Measurements from ENCODE around the gene FRK. TPM values are rescaled to one million over a fixed set of nuclear protein-coding genes. Genes with fewer than 3 reads are reported as not detected.

Gene FRK
- polyA plus RNA-seq, 2 of the 4 experiments (the other 2 are of a cell fraction): 2.2 to 8.9 TPM

GRCh38 chr6:115984809-115985208 lies 75.9 kb downstream of the FRK start:
- no peak overlapping the region for H3K4me3 ChIP-seq
- no peaks in the 10 kb centered on the region for H3K9me3 ChIP-seq
- POLR2A ChIA-PET: no interaction called here
- H3K4me1 ChIP-seq: 0 out of 3 replicates have a peak, but pooled peaks cover 3% of the 10 kb centered on the region
- no peak overlapping the region for H3K4me2 ChIP-seq
- CTCF ChIA-PET: no interaction called here
- DNase-seq (ENCODE audit: low read depth in 1 of 2, low spot score in 1 of 2): no peak
- no peak overlapping the region for H3K27ac ChIP-seq
- FAIRE-seq: no peak
- ATAC-seq: no peak
- no peak for TF ChIP-seq ZSCAN20 (CRISPR knock-in tag; IDR thresholded peaks at IDR 0.05)
- no peak for TF ChIP-seq FOXS1 (CRISPR knock-in tag; IDR thresholded peaks at IDR 0.05)
- 100% methylated on average over 2 of the region's 2 CpGs for WGBS (ENCODE audit: missing lambda C conversion rate)

DNA sequence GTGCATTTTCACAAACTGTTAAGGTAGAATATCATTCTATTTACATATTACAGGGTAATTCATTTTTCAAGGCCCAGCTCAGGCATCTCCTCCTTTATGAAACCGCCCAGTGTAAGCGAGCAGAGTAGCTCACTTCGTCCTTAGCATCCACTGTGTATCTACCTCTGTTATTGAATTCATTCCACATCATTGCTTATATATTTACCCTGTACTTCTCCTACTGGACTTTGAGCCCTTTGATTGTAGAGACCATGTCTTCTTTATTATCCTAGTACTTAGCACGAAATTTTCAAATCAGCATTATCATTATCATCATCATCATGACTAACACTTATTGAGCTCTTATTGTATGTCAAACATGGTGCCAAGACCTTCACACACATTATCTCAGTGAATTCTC lies 76.7 kb downstream of the FRK start:
- DNase-seq (ENCODE audit: low read depth in 1 of 2, low spot score in 1 of 2): no peak
- no peak for FAIRE-seq
- WGBS (ENCODE audit: missing lambda C conversion rate): 92% methylated on average over 4 of the region's 4 CpGs
- ChIA-PET CTCF (no interaction called here), POLR2A (no interaction called here)
- no peaks in the 10 kb centered on the region for H3K9me3 ChIP-seq
- H3K4me2 ChIP-seq: no peak overlapping the region
- H3K4me3 ChIP-seq: no peak overlapping the region
- 0 out of 3 replicates have a peak, but pooled peaks cover 3% of the 10 kb centered on the region for H3K4me1 ChIP-seq
- no peak overlapping the region for H3K27ac ChIP-seq
- ATAC-seq: no peak
- TF ChIP-seq HOXB13 (CRISPR knock-in tag; IDR thresholded peaks at IDR 0.05; ENCODE audit: low read depth): no peak
- TF ChIP-seq ZNF302 (CRISPR knock-in tag; IDR thresholded peaks at IDR 0.05): no peak
- TF ChIP-seq NR3C1 (IDR thresholded peaks at IDR 0.05): no peak
- TF ChIP-seq EP300 (IDR thresholded peaks at IDR 0.05): no peak
- TF ChIP-seq NFE2L2 (conservative IDR thresholded peaks at IDR 0.05; ENCODE audit: low read length): no peak
- no peak for TF ChIP-seq RCOR1 (IDR thresholded peaks at IDR 0.05; ENCODE audit: low read depth, low read length)
- no peak for TF ChIP-seq MYC (IDR thresholded peaks at IDR 0.05; ENCODE audit: borderline replicate concordance, low read length)

- no peak for FAIRE-seq
- POLR2A ChIA-PET: no interaction called here
Measured at GRCh38 chr6:115982453-115982852, 78.2 kb downstream of the FRK start.

DNA sequence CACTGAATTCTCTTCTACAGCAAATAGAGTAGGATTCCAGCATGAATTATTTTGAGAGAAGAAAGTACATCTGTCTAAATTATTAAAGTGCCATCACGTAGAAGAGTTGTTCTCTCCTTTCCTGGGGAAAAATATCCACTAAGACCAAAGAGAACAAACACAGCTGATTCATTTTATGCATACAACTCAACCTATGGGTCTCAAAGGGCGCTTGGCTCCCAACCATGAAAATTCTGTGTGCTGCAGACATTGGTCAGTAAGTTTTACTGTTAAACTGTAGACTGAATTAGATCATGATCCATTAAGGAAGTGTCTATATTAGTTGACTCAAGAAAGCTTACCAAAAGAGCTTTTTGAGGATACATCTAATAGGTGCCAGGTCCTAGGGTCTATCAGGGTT lies 83.5 kb downstream of the FRK start:
- no peak for TF ChIP-seq GATA3 (IDR thresholded peaks at IDR 0.05; ENCODE audit: borderline replicate concordance)
- TF ChIP-seq POLR2A (IDR thresholded peaks at IDR 0.05; ENCODE audit: low read length): no peak
- TF ChIP-seq, protein P1, sequence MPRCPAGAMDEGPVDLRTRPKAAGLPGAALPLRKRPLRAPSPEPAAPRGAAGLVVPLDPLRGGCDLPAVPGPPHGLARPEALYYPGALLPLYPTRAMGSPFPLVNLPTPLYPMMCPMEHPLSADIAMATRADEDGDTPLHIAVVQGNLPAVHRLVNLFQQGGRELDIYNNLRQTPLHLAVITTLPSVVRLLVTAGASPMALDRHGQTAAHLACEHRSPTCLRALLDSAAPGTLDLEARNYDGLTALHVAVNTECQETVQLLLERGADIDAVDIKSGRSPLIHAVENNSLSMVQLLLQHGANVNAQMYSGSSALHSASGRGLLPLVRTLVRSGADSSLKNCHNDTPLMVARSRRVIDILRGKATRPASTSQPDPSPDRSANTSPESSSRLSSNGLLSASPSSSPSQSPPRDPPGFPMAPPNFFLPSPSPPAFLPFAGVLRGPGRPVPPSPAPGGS (IDR thresholded peaks at IDR 0.05): no peak
- TF ChIP-seq CBX8 (IDR thresholded peaks at IDR 0.05): no peak
- TF ChIP-seq FOSB (CRISPR knock-in tag; IDR thresholded peaks at IDR 0.05): no peak
- no peak for DNase-seq (ENCODE audit: low read depth in 1 of 2, low spot score in 1 of 2)
- Histone ChIP-seq H3K4me2 (no peak overlapping the region), H3K4me3 (no peak overlapping the region), H3K27ac (no peak overlapping the region), H3K4me1 (peaks cover 5% of the 10 kb centered on the region; the same call in 1 of the 3 replicates), H3K9me3 (no peaks in the 10 kb centered on the region)
- 66% methylated on average over 2 of the region's 2 CpGs for WGBS (ENCODE audit: missing lambda C conversion rate)
- FAIRE-seq: no peak
- no peak for ATAC-seq
- CTCF ChIA-PET: no interaction called here
- POLR2A ChIA-PET: no interaction called here

More at GRCh38 chr6:115982453-115982852, 78.2 kb downstream of the FRK start:
- no peaks in the 10 kb centered on the region for H3K9me3 ChIP-seq
- H3K4me1 ChIP-seq: peaks cover 5% of the 10 kb centered on the region; the same call in 1 of the 3 replicates
- TF ChIP-seq HDAC2 (IDR thresholded peaks at IDR 0.05): no peak
- no peak for TF ChIP-seq POLR2A (IDR thresholded peaks at IDR 0.05; ENCODE audit: low read length)
- TF ChIP-seq POLR2AphosphoS2 (conservative IDR thresholded peaks at IDR 0.05; ENCODE audit: low read length): no peak
- TF ChIP-seq HOXB13 (CRISPR knock-in tag; IDR thresholded peaks at IDR 0.05; ENCODE audit: low read depth): no peak
- no peak for TF ChIP-seq KDM5A (IDR thresholded peaks at IDR 0.05)
- H3K4me2 ChIP-seq: no peak overlapping the region
- H3K27ac ChIP-seq: no peak overlapping the region
- no peak for ATAC-seq
- 97% methylated on average over 2 of the region's 2 CpGs for WGBS (ENCODE audit: missing lambda C conversion rate)
- no peak overlapping the region for H3K4me3 ChIP-seq
- DNase-seq (ENCODE audit: low read depth in 1 of 2, low spot score in 1 of 2): peak in 1 of 2 experiments; percentile 4
- CTCF ChIA-PET: no interaction called here

DNA sequence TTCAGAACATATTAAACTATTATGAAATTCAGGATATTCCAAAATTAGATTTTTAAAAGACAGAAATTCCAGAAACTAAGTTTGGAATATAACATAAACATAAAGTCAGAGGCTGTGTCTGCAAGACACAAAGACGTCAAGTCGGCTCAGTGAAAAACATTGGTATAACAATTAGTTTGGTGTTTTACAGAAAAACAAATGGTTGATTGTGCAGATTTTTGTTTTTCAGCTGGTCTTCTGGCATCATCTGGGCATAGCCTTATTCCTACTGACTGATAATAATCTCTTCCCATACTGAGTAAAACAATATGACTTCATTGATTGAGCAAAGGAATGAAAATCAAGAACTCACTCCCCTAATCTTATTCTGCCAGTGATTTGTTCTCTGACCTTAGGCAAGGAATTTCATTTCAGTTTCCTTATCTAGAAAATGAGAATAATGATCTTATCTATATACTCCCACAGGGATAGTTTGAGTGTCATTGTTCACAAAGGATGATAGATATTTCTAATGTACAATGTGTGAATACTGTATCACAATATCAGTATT lies 84.3 kb downstream of the FRK start:
- H3K4me3 ChIP-seq: no peak overlapping the region
- ChIA-PET POLR2A (no interaction called here), CTCF (no interaction called here)
- FAIRE-seq (peak; percentile 51), ATAC-seq (no peak), DNase-seq (ENCODE audit: low read depth in 1 of 2, low spot score in 1 of 2) (no peak)
- WGBS (ENCODE audit: missing lambda C conversion rate): 87% methylated on average over 2 of the region's 2 CpGs
- no peaks in the 10 kb centered on the region for H3K9me3 ChIP-seq
- H3K27ac ChIP-seq: no peak overlapping the region
- no peak for TF ChIP-seq PHF8 (IDR thresholded peaks at IDR 0.05; ENCODE audit: borderline replicate concordance, low read depth)
- no peak for TF ChIP-seq RFX5 (IDR thresholded peaks at IDR 0.05)
- TF ChIP-seq NPAS2 (CRISPR knock-in tag; IDR thresholded peaks at IDR 0.05; ENCODE audit: borderline replicate concordance): no peak
- no peak for TF ChIP-seq EHMT2 (IDR thresholded peaks at IDR 0.05; ENCODE audit: low read depth)
- no peak for TF ChIP-seq ZFP36 (IDR thresholded peaks at IDR 0.05; ENCODE audit: borderline replicate concordance, partially characterized antibody)
- no peak for TF ChIP-seq POLR2A (IDR thresholded peaks at IDR 0.05; ENCODE audit: low read length)
- no peak for TF ChIP-seq RCOR1 (IDR thresholded peaks at IDR 0.05; ENCODE audit: low read depth, low read length)
- H3K4me2 ChIP-seq: no peak overlapping the region
- peaks cover 9% of the 10 kb centered on the region; the same call in 2 of the 3 replicates for H3K4me1 ChIP-seq
